PC-3 (cell line): ENCODE measurements around the gene HDGFL2.

Experiments used
- CTCF ChIP-seq: fragments of 300-600 bp; sonication (generic); conservative IDR thresholded peaks from 2 replicates; pipeline ENCODE4 v1.5.1; 2017; ENCODE audit warnings: antibody characterized with exemption, low read depth, mild to moderate bottlenecking, low read length
- EZH2 ChIP-seq: fragments of 300-600 bp; sonication (generic); IDR thresholded peaks from one replicate; pipeline ENCODE4 v1.6.1; 2017; ENCODE audit warnings: antibody characterized with exemption, mild to moderate bottlenecking, low read length; ENCODE audit not compliant: unreplicated experiment

GRCh38 chr19:4525563-4526002 is 53.5 kb downstream of the HDGFL2 start:
- no peak for TF ChIP-seq CTCF
- no peak for TF ChIP-seq EZH2
